Stimulated activated CD4-positive, alpha-beta T cell treated with anti-CD3 and anti-CD28 coated beads, Interleukin-12 subunit alpha, Interleukin-12 subunit beta, amount 100 ng/mL, for 48 hours (primary cell): Measurements from ENCODE around the gene SPINK14.

ENCODE experiments used
- DNase-seq, 3 donors: peaks; one replicate each; pipeline ENCODE4 v3.0.0-alpha.2; 2020; ENCODE audit warnings: low read depth in 2 of 3, low spot score in 1 of 3

SPINK14 gene, protein sequence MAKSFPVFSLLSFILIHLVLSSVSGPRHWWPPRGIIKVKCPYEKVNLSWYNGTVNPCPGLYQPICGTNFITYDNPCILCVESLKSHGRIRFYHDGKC

DNA sequence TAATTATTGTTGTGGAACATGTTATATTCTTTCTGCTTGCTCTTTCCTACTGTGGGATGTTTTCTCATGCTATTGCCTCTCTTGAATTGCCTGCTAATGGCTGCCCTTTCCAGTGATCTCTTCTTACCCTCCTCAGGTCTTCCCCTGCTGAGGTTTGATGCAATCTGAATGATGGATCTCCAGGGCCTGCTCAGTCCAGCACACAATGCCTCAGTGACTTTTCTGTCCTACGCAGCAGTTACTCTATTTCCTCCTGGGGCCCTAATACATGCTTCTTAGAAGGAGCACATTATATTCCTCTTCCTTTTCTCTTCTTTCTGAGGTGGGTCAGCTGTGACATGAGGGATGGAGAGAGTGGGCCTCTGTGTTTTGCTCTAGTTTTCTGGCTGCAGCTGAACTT is at the start of gene SPINK14:
Gene SPINK14 (plus strand): TSS at position 301 of the 400 bp plus-strand sequence. CDS start 1,187 bp downstream, outside the sequence.
- DNase-seq = no peak

DNA sequence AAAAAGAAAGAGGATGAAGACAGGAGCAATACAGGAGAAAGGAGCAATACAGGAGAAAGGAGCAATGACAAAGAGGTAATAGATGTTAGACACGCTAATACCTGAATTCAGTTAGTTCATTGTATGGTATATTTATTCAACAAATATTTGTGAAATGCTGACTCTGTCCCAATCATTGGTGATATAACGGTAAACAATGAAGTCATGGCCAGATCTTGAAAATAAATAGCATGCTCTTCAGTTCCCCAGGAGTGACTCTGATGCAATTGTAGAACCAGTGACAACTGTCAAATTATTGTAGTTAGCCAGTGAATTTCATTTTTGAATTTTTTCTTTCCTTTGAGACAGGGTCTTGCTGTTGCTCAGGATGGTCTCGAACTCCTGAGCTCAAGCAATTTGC is 48.0 kb upstream of the SPINK14 start:
- DNase-seq = no peak

DNA sequence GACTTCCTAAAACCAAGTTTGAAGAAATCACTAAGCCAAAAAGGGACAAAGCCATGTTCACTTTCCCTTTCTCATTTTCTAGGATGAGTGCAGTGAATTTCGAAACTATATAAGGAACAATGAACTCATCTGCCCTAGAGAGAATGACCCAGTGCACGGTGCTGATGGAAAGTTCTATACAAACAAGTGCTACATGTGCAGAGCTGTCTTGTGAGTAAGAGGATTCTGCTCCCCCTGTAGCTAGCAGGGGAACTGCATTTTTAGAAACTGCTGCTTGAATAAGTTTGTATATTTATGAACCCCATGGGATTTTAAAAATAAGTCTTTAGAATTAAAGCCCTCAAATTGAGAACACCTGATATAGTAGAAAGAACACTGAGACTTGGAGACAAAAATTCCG is 42.7 kb upstream of the SPINK14 start:
- DNase-seq = no peak

DNA sequence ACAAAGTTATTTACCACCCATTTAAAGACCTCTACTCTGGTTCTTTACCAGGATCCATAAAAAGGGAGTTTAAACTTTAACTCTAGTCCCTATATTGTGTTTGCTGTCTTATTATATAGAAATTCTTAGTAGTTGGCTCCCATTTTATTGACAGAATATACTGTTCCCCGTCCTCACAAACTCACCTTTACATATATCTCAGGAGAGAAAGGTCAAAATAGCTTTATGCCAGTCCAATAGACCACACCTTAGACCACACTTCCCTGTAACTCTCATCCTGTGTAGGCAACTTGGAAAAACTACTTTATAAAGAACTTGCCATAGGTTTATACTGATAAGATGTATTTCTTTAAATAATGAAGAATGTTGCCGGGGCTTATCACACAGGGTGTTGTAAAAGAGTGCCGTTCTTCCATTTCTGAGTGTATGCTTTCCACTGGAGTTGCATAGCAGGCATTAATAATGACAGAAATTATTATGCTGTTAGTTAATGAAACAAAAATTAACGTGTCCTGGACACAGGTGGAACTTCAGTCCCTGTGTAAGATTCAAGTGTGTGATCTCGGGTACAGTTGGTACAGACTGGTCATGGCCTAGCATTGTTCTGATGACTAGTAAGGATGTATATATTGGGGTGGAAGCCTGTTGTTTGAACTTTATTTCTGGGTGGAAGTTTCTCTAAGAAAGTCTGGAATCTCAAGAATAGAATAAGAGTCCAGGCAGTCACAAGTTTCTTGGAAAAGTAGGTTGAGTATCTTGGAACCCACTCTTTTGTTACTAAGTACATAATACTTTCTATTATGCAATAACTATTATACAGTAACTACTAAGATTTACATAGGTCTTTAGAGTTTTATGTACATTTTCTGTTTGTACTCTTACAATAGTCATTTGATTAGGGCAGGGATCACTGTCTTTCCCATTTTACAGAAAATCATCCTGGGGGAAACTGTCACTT is 33.0 kb upstream of the SPINK14 start:
- no peak for DNase-seq

DNA sequence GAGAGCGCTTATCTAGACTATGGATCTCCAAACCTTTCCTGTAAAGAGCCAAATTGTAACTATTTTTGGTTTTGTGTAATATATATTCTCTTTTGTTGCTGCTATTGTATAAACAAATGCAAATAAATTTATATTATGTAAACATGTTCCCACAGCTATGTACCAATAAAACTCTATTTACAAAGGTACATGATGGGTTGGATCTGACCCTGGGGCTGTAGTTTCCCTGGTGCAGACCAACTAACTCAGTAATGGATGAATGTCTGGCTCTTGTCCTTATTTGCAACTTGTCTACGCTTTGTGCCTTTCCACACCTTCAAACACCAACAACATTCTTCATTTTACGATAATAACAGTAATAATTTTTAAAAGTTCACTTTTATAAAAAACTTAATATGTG is 27.5 kb upstream of the SPINK14 start:
- DNase-seq = no peak

DNA sequence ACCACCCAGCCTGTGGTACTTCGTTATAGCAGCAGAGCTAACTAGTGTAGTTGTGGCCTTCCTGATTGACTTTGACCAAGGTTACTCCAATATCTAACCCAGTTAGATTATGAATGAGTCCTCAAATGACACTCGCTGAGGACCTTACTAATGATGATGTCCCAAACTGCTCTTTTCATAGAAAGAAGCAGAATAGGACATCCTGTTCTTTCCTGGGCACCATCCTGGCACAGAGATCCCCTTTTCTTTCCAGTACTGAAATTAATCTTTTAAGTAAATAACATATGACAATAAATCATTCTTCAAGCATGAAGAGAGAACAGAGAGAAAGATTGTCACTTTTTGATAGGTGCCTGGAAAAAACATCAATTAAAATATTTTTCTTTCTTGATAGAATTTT is 26.7 kb upstream of the SPINK14 start:
- DNase-seq = no peak

DNA sequence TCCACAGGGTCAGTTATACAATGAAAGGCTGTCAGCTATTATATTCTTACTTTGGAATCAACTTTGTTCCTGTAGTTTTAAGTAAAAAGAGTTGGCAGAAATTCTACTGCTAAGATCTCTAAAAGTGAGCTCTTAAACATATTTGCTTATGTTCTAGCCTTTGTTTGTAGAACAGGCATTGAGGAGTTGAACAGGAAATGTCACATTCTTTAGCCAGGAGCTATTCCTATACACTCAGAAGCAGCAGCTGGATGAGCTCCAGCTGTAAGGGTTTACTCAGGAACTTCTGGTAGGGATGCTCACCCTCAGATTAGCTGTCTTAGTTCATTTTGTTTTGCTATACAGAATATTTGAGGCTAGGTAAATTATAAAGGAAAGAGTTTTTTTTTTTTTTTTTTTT is 22.4 kb upstream of the SPINK14 start:
- no peak for DNase-seq

DNA sequence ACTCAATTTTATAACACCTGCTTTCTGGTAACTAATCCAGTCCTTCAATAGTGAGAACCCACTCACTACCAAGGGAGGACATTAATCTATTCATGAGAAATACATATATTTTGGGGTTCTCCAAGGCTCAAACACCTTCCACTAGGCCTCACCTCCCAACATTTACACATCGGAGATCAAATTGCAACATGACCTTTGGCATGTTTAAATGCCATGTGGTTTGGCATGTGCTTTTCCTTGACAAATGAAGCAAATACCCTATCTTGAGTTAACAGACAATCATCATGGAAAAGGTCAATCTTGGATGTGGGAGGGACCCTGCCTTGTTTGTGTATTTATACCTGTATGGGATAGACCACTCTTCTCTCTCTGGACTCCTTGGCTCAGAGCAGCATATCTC is 21.9 kb upstream of the SPINK14 start:
- no peak for DNase-seq

DNA sequence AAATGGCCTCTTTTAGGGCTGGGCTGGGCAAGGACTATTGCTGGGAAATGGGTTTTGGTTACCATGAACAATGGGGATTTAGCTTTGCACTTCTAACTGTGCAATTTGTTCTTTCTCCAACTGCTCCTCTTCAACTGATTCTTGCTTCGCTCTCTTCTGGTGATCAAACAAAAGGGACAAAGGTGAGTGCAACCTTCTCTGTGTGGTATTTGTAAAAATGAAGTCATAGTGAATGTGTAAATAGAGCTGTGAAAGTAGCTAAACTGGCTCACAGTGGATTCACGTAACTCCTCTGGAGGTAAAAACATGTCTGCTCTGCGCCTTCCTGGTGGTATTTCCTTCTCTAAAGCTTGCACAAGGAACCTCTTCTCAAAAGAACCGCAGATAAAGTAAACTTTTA is 20.9 kb upstream of the SPINK14 start:
- DNase-seq = no peak

DNA sequence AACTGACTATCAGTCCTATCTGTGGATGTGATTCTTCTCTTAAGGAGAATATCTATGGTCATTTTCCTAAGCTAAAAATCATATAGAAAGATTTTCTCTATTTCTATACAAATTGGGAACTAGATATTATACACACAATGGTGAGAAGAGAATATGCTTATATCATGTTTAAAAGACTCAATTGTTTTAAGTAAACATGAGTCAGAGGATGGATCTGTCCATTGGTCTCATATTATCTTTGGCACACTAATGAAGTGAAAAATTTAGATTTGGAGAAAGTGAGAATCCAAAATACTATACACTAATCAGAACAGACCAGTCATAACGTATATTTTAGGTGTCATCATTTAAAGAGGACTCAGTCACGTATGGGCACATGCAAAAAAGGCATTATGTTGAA is 16.5 kb upstream of the SPINK14 start:
- DNase-seq = no peak

DNA sequence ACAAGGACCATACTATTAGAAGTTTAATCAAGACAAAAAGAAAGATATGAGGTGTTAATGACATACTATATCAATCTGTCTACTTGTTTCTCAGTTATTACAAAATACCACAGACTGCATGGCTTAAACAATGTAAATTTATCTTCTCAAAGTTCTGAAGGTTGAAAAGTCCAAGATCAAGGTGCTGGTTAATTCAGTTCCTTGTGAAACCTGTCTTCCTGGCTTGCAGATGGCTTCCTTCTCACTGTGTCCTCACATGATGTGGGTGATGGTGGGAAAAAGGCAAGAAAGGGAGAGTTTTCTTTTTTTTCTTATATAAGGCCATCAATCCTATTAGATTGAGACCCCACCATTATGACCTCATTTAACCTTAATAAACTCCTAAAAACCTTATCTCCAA is 15.6 kb upstream of the SPINK14 start:
- DNase-seq = no peak

DNA sequence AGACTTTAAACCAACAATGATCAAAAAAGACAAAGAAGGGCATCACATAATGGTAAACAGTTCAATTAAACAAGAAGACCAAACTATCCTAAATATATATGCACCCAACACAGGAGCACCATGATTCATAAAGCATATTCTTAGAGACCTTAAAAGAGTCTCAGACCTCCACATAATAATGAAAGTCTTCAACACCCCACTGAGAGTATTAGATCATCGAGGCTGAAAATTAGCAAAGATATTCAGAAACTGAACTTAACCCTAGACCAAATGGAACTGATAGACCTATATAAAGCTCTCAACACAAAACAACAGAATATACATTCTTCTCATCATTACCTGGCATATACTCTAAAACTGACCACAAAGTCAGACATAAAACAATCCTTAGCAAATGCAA is 11.7 kb upstream of the SPINK14 start:
- no peak for DNase-seq

DNA sequence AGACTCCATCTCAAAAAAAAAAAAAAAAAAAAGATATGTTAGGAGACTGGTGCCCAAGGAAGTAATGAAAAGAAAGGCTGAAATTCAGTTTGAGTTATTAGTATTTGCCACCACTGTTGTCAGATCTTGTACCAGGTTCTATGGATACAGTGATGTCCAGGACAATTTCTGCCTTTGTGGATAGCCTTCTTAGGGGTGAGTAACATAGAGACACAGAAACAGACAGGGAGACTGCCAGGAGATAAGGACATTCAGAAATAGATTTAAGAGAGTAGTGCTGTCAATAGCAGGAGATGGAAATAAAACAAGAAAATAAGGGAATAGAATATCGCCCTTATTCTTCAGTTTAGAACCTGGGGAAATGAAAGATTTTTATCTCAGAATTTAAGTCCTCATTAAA is 6.3 kb upstream of the SPINK14 start:
- no peak for DNase-seq

DNA sequence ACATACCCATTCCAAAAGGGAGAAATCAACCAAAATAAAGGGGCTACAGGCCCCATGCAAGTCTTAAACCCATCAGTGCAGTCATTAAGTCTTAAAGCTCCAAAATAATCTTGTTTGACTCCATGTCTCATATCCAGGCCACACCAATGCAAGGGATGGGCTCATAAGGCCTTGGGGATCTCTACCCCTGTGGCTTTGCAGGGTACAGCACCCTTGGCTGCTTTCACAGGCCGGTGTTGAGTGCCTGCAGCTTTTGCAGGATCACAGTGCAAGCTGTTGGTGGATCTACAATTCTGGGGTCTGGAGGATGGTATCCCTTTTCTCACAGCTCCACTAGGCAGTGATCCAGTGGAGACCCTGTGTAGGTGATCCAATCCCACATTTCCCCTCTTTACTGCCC is 5.0 kb upstream of the SPINK14 start:
- no peak for DNase-seq

DNA sequence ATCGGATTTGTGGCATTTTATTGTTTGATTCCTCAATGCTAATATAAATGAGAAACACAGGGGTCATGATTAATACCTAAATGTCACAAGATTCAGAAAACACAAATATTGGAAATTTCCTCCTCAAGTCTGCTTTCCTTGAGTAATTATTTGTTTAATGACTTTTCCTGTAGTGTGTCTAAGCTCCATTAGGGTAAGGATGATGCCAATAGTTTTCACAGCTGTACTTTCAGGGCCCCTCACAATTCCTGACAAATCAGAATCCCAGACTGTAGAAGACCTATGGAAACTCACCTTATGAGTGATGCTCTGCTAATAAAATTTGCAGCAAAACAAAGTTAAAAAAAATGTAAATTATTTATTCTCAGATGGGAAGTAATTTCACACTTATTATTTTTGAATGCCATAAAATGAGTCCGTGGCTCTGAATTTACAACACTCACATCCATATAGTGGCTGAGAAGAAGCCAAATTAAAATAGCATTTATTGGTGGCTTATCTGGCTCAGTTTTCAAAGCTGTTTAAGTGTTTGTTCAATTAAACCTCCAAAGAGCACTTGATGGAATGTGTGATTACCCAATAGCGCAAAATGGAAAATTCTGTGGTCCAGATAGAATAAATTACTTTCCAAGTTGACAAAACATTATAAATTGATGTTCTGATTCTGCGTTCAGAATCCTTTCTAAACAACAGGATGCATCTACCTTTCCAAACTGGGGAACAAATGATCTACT is 1.6 kb upstream of the SPINK14 start:
- no peak for DNase-seq

DNA sequence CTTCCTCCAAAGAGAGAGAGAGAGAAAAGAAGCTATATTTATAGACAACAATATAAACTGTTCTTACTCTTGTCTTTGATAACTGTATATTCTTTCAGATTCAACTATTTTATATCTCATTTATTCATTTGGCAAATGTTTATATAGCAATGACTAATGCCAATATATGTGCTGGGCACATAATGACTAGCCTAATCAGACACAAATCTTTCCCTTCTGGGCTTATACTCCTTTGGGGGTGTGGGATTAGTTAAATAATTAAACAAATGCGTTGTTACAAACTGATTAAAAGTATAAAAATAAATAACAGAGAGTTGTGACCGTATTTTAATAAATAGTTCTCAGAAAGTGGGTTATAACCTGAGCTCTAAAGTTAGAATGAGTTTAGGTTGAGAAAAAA is 4.0 kb downstream of the SPINK14 start:
- no peak for DNase-seq

DNA sequence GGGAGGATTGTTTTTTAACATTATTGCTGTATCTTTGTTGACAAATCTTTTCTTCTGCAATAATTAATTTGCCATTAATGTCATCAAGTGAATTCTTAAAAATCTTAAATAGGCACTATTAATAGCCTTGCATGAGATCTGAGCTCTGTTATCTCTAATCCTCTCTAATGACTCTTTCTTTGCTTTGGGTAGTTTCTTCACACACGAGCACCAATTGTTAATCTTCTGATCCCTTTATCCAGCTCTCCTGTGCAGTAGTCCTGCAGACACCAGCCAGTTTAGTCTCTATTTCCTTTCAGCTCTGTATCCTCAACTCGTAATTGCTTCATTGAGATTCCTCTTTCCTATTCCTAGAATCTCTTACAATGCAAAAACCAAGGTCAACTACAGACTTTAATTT is 8.1 kb downstream of the SPINK14 start:
- DNase-seq = no peak

DNA sequence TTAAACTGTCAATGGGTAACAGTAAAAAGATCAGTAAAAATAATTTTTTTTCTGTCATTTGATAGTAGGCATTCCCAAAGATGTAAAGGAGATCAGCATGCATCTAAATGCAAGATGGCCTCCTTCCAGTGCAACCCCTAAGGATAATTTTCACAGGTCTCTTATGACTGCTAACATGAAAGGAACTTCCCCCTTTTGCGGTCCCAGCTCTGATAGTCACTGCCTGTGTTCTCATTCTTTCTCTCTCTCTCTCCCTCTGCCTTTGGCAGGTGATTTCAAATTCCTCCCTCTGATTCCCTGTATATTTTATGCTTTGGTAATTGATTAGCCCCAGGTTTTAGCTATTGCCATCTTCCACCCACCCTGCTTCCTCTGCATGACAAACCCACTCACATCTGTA is 8.9 kb downstream of the SPINK14 start:
- DNase-seq = no peak

DNA sequence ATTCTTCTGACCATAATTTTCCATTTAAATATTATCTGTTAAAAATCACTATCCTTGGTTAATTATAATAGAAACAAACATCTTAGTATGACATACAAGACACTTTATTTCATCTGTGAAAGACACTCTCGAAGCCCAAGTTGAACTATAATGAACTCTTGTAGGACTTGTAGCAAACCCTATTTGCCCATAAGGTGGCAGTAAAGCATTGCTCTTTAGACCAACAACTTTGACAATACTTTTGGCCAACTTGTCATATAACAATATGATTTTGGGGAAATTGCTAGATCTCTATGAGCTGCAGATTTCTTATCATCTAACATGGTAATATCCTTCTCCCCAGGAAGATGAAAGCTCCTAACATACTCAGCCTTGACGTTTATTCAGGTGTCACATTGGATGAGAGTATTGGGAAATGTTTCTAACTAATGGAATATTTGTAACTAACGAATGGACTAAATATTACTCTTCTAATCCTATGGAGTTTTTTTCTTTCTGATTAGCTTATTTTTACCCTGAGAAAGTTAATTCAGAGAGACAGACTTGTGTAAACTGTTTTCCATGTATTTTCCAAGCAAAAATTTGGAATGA is 11.0 kb downstream of the SPINK14 start:
- DNase-seq = peak in 1 of 3 donors; percentile 13

DNA sequence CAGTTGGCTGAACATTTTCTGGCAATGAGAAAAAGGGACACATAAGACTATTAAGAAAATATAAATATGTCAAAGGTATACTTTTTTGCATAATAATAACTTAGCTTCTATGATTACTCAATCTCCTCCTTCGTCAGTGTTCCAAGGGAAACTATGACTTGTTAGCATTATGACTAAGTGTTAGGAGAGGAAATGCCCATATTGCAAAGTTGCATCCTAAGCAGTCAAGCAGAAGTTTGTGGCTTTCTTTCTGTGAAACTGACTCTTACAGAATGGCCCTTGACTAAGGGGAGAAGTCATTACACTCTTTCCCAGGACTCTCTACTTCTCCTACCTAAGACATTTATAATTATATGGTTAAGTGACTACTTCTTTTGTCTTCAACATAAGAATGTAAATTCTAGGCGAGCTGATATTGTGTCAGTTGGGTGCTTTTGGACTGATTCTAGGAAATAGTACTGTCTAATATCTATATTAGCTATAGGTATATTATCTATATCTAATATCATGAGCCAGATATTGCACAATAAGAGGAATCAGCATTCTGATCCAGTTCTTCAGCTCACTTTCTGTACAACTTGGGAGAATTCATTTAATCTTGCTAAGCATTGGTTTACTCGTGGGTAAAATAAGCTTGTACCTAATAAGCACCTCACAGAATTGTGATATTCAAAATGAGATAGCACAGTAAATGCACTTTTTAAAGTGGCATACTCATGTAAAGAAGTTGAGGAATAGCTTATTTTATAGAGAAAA is 18.1 kb downstream of the SPINK14 start:
- DNase-seq = peak in 1 of 3 donors; percentile 3

DNA sequence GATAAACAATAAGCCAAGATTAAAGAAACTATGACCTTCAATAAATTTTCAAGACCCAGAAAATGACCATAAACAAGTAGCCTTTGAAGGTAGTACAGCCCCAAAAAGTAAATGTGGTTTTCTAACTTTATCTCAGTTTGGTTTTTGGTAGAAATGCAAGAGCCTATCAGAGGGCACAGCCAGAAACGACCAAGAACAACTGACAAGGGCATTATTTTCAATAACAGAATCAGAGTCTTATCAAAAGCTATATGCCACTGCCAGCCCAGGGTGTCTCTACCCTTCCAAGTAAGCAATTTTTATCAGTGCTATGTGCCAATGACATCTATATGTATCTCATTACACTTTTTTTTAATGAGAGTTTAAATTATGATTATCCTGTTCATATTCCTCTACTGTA is 22.7 kb downstream of the SPINK14 start:
- DNase-seq = no peak
